Spleen (tissue), 13 donors: ENCODE data around the gene NUB1. TPM values are rescaled to one million over a fixed set of nuclear protein-coding genes. Genes with fewer than 3 reads are reported as not detected.

Experiments used
- DNase-seq: peaks from one replicate; pipeline ENCODE4 v3.0.0-alpha.2; 2020
- H3K27ac ChIP-seq, 8 donors: fragments of 200-600 bp; sonication (generic) in 7 of 8; 1 replicate in 4 of 8; 2 replicates in 4 of 8; pipeline versions ENCODE4 v1.5.0 to v1.8.0; 2016 to 2021; ENCODE audit warnings: inconsistent platforms in 4 of 8, mild to moderate bottlenecking in 4 of 8, moderate library complexity in 1 of 8
- H3K27me3 ChIP-seq, 7 donors: fragments of 200-600 bp; sonication (generic) in 6 of 7; replicated peaks in 1 of 7; 1 replicate in 4 of 7; 2 replicates in 3 of 7; pipeline versions ENCODE4 v1.5.0 to v1.8.0; 2016 to 2021; ENCODE audit warnings: inconsistent platforms in 3 of 7, mild to moderate bottlenecking in 1 of 7
- H3K36me3 ChIP-seq, 6 donors: fragments of 200-600 bp; sonication (generic) in 5 of 6; 1 replicate in 4 of 6; 2 replicates in 2 of 6; pipeline versions ENCODE4 v1.5.0 to v1.8.0; 2016 to 2021; ENCODE audit warnings: inconsistent platforms in 2 of 6
- H3K4me1 ChIP-seq, 6 donors: fragments of 200-600 bp; sonication (generic) in 5 of 6; 1 replicate in 3 of 6; 2 replicates in 3 of 6; pipeline versions ENCODE4 v1.5.0 to v1.8.0; 2016 to 2021; ENCODE audit warnings: inconsistent platforms in 3 of 6
- H3K4me3 ChIP-seq, 8 donors: fragments of 200-600 bp; sonication (generic) in 7 of 8; 1 replicate in 4 of 8; 2 replicates in 4 of 8; pipeline versions ENCODE4 v1.5.0 to v1.8.0; 2016 to 2021; ENCODE audit warnings: inconsistent platforms in 4 of 8, mild to moderate bottlenecking in 4 of 8, moderate library complexity in 2 of 8
- H3K9me3 ChIP-seq, 8 donors: fragments of 200-600 bp; sonication (generic) in 7 of 8; 1 replicate in 4 of 8; 2 replicates in 4 of 8; pipeline versions ENCODE4 v1.5.0 to v1.8.0; 2016 to 2021; ENCODE audit warnings: inconsistent platforms in 4 of 8
- CTCF ChIP-seq, 11 experiments: fragments of 200-600 bp in 7 of 11; fragments of 450-650 bp in 4 of 11; sonication (generic) in 4 of 11; IDR thresholded peaks in 8 of 11; conservative IDR thresholded peaks in 3 of 11; 1 replicate in 7 of 11; 2 replicates in 4 of 11; pipeline versions ENCODE4 v1.4.0 to v1.8.0; 2016 to 2021; ENCODE audit warnings: antibody characterized with exemption in 11 of 11, inconsistent platforms in 4 of 11, mild to moderate bottlenecking in 1 of 11
- POLR2A ChIP-seq, 3 donors: fragments of 450-650 bp; IDR thresholded peaks; one replicate each; pipeline ENCODE4 v1.5.1; 2017; ENCODE audit warnings: antibody characterized with exemption in 3 of 3, mild to moderate bottlenecking in 1 of 3
- POLR2AphosphoS5 ChIP-seq, 3 donors: sonication (generic); formaldehyde crosslinking; IDR thresholded peaks; one replicate each; pipeline ENCODE4 v1.5.1; 2017; ENCODE audit warnings: antibody characterized with exemption in 3 of 3
- WGBS, 5 donors: extraction: QIAGEN DNeasy Blood & Tissue Kit in 3 of 5; methylation state at CpG; one replicate each; pipeline versions ENCODE4 v1.1.5 to v1.1.7; 2013 to 2018; 5-methylcytosine and 5-hydroxymethylcytosine counted together
- intact Hi-C: fragments of 100-400 bp; cut with DNase I; formaldehyde crosslinking; loops from one replicate; pipeline ENCODE4 v1.15.0; 2023; ENCODE audit warnings: low total_unique reads
- long read RNA-seq, 2 donors: transcript quantifications; one replicate each; lab custom pipeline, GENCODE V29; 2026
- polyA plus RNA-seq, 3 donors: library from polyadenylated mRNA; stranded (reverse); fragments of 200-250 nt; gene quantifications; one replicate each; pipeline ENCODE4 v1.2.1, GENCODE V29; 2013
- total RNA-seq, 7 donors: library from RNA; depleted of rRNA in 3 of 7; stranded (reverse); fragments of >200 nt in 3 of 7; fragmentation: NEBNext Ultra II Directional in 4 of 7; extraction: Animal tissue kit (Norgen Biotek cat#: 25700) in 4 of 7; gene quantifications; one replicate each; pipeline versions ENCODE4 v1.1.0 to v1.2.1, GENCODE V29; 2016 to 2021
- donor health status: healthy with polysubstance abuse.
- donor health status: DM: no; HTN: no; CAD: no; lungs with moderate emphysema.
- donor health status: DM: no; HTN: no; CAD: no.
- donor health status: Bipolar disorder and iron deficiency.
- donor health status: healthy.
- donor health status: DM: no; HTN: no; CAD: no.
- donor health status: DM: yes; HTN: yes; CAD: no.

Gene NUB1
- 10 to 100 TPM; 60.2 to 80.9 (median 70.2) TPM for total RNA-seq
- polyA plus RNA-seq = 10 to 100 TPM; 25.2 to 48.2 (median 26.1) TPM
- long read RNA-seq, donor 1, partial matches to known transcripts = 24 of 29 reads
- long read RNA-seq, donor 1, other reads (novel, unspliced or antisense) = 0 of 29 reads
- long read RNA-seq, donor 2, partial matches to known transcripts = 0 of 5 reads
- long read RNA-seq, donor 2, other reads (novel, unspliced or antisense) = 0 of 5 reads

GRCh38 chr7:151341357-151342101, at the start of gene NUB1:
TSS of gene NUB1 (plus strand) at chr7:151341812. CDS start at chr7:151345350, 3,538 bp downstream.
- DNase-seq = peak; percentile 99
- Histone ChIP-seq H3K27me3 (no peaks in the 10 kb centered on the region), H3K36me3 (peaks cover 0 to 32% (median 19%) of the 10 kb centered on the region in 6 donors), H3K4me1 (peaks cover 19 to 69% (median 40%) of the 10 kb centered on the region in 6 donors), H3K4me3 (peak within 1 kb of the TSS; percentile 58 to 99 (median 96)), H3K27ac (peak within 1 kb of the TSS; percentile 67 to 98 (median 94)), H3K9me3 (peaks cover 0 to 11% (median 0%) of the 10 kb centered on the region in 8 donors)
- TF ChIP-seq POLR2A (IDR thresholded peaks at IDR 0.05) (peak in 2 of 3 donors; percentile 37 to 43), POLR2AphosphoS5 (IDR thresholded peaks at IDR 0.05) (peak; percentile 90 to 95 (median 93)), CTCF (IDR thresholded peaks at IDR 0.05 in 8 of 11, conservative IDR thresholded peaks at IDR 0.05 in 3 of 11) (peak in 4 of 11 experiments; percentile 31 to 49 (median 40))
- intact Hi-C loops = no loop called here
- WGBS, 5 donors = 5 to 9% (median 6%) methylated on average over 29 to 72 of the region's 72 CpGs

- no peak for DNase-seq
- intact Hi-C loops = no loop called here
- 74 to 98% (median 84%) methylated on average over 3 of the region's 3 CpGs for WGBS, 5 donors
- H3K4me1 ChIP-seq = no peaks in the 10 kb centered on the region
- no peak overlapping the region for H3K4me3 ChIP-seq
- peaks cover 0 to 17% (median 12%) of the 10 kb centered on the region in 8 donors for H3K9me3 ChIP-seq
- TF ChIP-seq POLR2AphosphoS5 (IDR thresholded peaks at IDR 0.05) = no peak
- TF ChIP-seq CTCF (IDR thresholded peaks at IDR 0.05 in 8 of 11, conservative IDR thresholded peaks at IDR 0.05 in 3 of 11) = no peak
- no peak for TF ChIP-seq POLR2A (IDR thresholded peaks at IDR 0.05)
- H3K36me3 ChIP-seq = no peaks in the 10 kb centered on the region
- H3K27me3 ChIP-seq = peaks cover 0 to 5% (median 0%) of the 10 kb centered on the region in 7 donors
- H3K27ac ChIP-seq = no peak overlapping the region
Observed at GRCh38 chr7:151292850-151293249, 48.8 kb upstream of the NUB1 start.

GRCh38 chr7:151296202-151296992, 45.2 kb upstream of the NUB1 start:
- TF ChIP-seq CTCF (IDR thresholded peaks at IDR 0.05 in 8 of 11, conservative IDR thresholded peaks at IDR 0.05 in 3 of 11) (no peak), POLR2AphosphoS5 (IDR thresholded peaks at IDR 0.05) (no peak), POLR2A (IDR thresholded peaks at IDR 0.05) (no peak)
- no peaks in the 10 kb centered on the region for H3K36me3 ChIP-seq
- no peak for DNase-seq
- no peak overlapping the region for H3K27ac ChIP-seq
- intact Hi-C loops = no loop called here
- H3K4me3 ChIP-seq = no peak overlapping the region
- H3K4me1 ChIP-seq = no peaks in the 10 kb centered on the region
- H3K9me3 ChIP-seq = peaks cover 0 to 17% (median 12%) of the 10 kb centered on the region in 8 donors
- peaks cover 0 to 16% (median 0%) of the 10 kb centered on the region in 7 donors for H3K27me3 ChIP-seq
- 46 to 61% (median 50%) methylated on average over 3 of the region's 3 CpGs for WGBS, 5 donors
